ENCODE results near the gene POLR2E.

Gene POLR2E

GRCh38 chr19:1060689-1061088 is 34.5 kb downstream of the POLR2E start:
- TF ChIP-seq REST (IDR thresholded peaks at IDR 0.05; ENCODE audit: insufficient read depth in 1 of 2, low read depth in 2 of 2, low read length in 2 of 2) (no peak), POLR2AphosphoS5 (IDR thresholded peaks at IDR 0.05; ENCODE audit: low read depth, low read length) (no peak), SIN3A (IDR thresholded peaks at IDR 0.05; ENCODE audit: borderline replicate concordance, insufficient read depth, low read length) (no peak), FOXP2 (optimal IDR thresholded peaks at IDR 0.05; ENCODE audit: borderline replicate concordance, extremely low read depth, extremely low read length, insufficient read depth) (no peak), TAF1 (IDR thresholded peaks at IDR 0.05; ENCODE audit: borderline replicate concordance, insufficient read depth, low read length) (no peak)

GRCh38 chr19:1058112-1058511 is 37.1 kb downstream of the POLR2E start:
- TF ChIP-seq REST (IDR thresholded peaks at IDR 0.05; ENCODE audit: insufficient read depth in 1 of 2, low read depth in 2 of 2, low read length in 2 of 2) (no peak), TAF1 (IDR thresholded peaks at IDR 0.05; ENCODE audit: borderline replicate concordance, insufficient read depth, low read length) (no peak), FOXP2 (optimal IDR thresholded peaks at IDR 0.05; ENCODE audit: borderline replicate concordance, extremely low read depth, extremely low read length, insufficient read depth) (no peak), SIN3A (IDR thresholded peaks at IDR 0.05; ENCODE audit: borderline replicate concordance, insufficient read depth, low read length) (no peak)

DNA sequence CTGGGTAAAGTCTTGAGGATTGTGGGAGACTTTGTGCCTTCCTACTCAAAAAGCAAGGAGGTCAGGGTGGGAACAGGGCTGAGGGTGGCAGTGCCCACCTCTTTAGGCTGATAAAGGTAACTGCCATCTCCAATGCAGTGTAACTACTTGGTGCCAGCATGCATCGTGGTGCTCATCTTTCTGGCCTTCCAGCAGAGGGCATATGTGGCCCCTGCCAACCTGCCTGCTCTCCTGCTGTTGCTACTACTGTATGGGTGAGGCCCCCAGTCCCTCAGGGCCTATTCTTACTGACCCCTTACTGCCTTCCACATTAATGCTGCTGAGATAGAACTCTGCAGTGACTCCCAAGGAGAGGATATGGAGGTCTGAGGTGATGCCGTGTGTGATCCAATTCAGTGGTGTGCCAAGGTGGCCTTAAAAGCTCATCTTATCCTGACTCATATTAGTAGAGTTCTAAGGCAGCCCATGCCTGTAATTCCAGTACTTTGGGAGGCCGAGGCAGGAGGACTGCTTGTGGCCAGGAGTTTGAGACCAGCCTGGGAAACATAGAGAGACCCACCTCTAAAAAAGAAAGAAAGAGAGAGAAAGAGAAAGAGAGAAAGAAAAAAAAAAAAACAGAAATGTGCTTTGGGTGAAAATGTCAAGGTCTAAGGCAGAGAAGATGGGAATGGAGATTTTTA is 37.9 kb downstream of the POLR2E start:
- TF ChIP-seq FOXP2 (optimal IDR thresholded peaks at IDR 0.05; ENCODE audit: borderline replicate concordance, extremely low read depth, extremely low read length, insufficient read depth) (no peak), POLR2AphosphoS5 (IDR thresholded peaks at IDR 0.05; ENCODE audit: low read depth, low read length) (no peak), REST (IDR thresholded peaks at IDR 0.05; ENCODE audit: insufficient read depth in 1 of 2, low read depth in 2 of 2, low read length in 2 of 2) (no peak), SIN3A (IDR thresholded peaks at IDR 0.05; ENCODE audit: borderline replicate concordance, insufficient read depth, low read length) (no peak), TAF1 (IDR thresholded peaks at IDR 0.05; ENCODE audit: borderline replicate concordance, insufficient read depth, low read length) (no peak)

- TF ChIP-seq POLR2AphosphoS5 (IDR thresholded peaks at IDR 0.05; ENCODE audit: low read depth, low read length) = no peak
- no peak for TF ChIP-seq FOXP2 (optimal IDR thresholded peaks at IDR 0.05; ENCODE audit: borderline replicate concordance, extremely low read depth, extremely low read length, insufficient read depth)
- no peak for TF ChIP-seq SIN3A (IDR thresholded peaks at IDR 0.05; ENCODE audit: borderline replicate concordance, insufficient read depth, low read length)
- TF ChIP-seq REST (IDR thresholded peaks at IDR 0.05; ENCODE audit: insufficient read depth in 1 of 2, low read depth in 2 of 2, low read length in 2 of 2) = no peak
- no peak for TF ChIP-seq TAF1 (IDR thresholded peaks at IDR 0.05; ENCODE audit: borderline replicate concordance, insufficient read depth, low read length)
Measured at GRCh38 chr19:1055886-1056620, 39.1 kb downstream of the POLR2E start.
